Nephron (organoid): ENCODE measurements around the gene PROC.

Experiments used
- H3K27ac Mint-ChIP-seq, 3 experiments: 2 replicates each; pipeline ENCODE4 v1.8.0; 2020; ENCODE audit warnings: mixed read lengths in 3 of 3, mild to moderate bottlenecking in 2 of 3, moderate library complexity in 1 of 3
- H3K27me3 Mint-ChIP-seq: 2 replicates; pipeline ENCODE4 v1.8.0; 2021; ENCODE audit warnings: low read depth, mild to moderate bottlenecking, moderate library complexity, mixed read lengths
- H3K36me3 Mint-ChIP-seq: 2 replicates; pipeline ENCODE4 v1.8.0; 2020; ENCODE audit warnings: low read depth, mixed read lengths
- H3K4me1 Mint-ChIP-seq: 2 replicates; pipeline ENCODE4 v1.8.0; 2020; ENCODE audit warnings: mixed read lengths
- H3K4me3 Mint-ChIP-seq, 3 experiments: 2 replicates each; pipeline ENCODE4 v1.8.0; 2020; ENCODE audit warnings: mild to moderate bottlenecking in 3 of 3, mixed read lengths in 3 of 3, moderate library complexity in 2 of 3
- H3K9me3 Mint-ChIP-seq: 2 replicates; pipeline ENCODE4 v1.8.0; 2020; ENCODE audit warnings: mixed read lengths
- TF ChIP-seq, protein P1 (sequence below), 3 experiments: fragments of 200-600 bp; sonication (generic); IDR thresholded peaks; one replicate each; pipeline ENCODE4 v1.5.0; 2021; ENCODE audit warnings: antibody characterized with exemption in 3 of 3; ENCODE audit not compliant: unreplicated experiment in 3 of 3

The PROC gene

DNA sequence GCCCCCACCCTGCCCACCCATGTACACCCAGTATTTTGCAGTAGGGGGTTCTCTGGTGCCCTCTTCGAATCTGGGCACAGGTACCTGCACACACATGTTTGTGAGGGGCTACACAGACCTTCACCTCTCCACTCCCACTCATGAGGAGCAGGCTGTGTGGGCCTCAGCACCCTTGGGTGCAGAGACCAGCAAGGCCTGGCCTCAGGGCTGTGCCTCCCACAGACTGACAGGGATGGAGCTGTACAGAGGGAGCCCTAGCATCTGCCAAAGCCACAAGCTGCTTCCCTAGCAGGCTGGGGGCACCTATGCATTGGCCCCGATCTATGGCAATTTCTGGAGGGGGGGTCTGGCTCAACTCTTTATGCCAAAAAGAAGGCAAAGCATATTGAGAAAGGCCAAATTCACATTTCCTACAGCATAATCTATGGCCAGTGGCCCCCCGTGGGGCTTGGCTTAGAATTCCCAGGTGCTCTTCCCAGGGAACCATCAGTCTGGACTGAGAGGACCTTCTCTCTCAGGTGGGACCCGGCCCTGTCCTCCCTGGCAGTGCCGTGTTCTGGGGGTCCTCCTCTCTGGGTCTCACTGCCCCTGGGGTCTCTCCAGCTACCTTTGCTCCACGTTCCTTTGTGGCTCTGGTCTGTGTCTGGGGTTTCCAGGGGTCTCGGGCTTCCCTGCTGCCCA is 9.3 kb downstream of the PROC start:
- Mint-ChIP-seq H3K36me3 (no peaks in the 10 kb centered on the region), H3K4me1 (peaks cover 7% of the 10 kb centered on the region), H3K27ac (no peak overlapping the region), H3K27me3 (peaks cover 34% of the 10 kb centered on the region), H3K9me3 (no peaks in the 10 kb centered on the region), H3K4me3 (no peak overlapping the region)
- TF ChIP-seq, protein P1, sequence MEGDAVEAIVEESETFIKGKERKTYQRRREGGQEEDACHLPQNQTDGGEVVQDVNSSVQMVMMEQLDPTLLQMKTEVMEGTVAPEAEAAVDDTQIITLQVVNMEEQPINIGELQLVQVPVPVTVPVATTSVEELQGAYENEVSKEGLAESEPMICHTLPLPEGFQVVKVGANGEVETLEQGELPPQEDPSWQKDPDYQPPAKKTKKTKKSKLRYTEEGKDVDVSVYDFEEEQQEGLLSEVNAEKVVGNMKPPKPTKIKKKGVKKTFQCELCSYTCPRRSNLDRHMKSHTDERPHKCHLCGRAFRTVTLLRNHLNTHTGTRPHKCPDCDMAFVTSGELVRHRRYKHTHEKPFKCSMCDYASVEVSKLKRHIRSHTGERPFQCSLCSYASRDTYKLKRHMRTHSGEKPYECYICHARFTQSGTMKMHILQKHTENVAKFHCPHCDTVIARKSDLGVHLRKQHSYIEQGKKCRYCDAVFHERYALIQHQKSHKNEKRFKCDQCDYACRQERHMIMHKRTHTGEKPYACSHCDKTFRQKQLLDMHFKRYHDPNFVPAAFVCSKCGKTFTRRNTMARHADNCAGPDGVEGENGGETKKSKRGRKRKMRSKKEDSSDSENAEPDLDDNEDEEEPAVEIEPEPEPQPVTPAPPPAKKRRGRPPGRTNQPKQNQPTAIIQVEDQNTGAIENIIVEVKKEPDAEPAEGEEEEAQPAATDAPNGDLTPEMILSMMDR (IDR thresholded peaks at IDR 0.05; ENCODE audit: unreplicated experiment in 3 of 3): no peak

DNA sequence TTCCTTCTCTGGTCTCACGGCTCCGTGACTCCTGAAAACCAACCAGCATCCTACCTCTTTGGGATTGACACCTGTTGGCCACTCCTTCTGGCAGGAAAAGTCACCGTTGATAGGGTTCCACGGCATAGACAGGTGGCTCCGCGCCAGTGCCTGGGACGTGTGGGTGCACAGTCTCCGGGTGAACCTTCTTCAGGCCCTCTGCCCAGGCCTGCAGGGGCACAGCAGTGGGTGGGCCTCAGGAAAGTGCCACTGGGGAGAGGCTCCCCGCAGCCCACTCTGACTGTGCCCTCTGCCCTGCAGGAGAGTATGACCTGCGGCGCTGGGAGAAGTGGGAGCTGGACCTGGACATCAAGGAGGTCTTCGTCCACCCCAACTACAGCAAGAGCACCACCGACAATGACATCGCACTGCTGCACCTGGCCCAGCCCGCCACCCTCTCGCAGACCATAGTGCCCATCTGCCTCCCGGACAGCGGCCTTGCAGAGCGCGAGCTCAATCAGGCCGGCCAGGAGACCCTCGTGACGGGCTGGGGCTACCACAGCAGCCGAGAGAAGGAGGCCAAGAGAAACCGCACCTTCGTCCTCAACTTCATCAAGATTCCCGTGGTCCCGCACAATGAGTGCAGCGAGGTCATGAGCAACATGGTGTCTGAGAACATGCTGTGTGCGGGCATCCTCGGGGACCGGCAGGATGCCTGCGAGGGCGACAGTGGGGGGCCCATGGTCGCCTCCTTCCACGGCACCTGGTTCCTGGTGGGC is 10.0 kb downstream of the PROC start:
- TF ChIP-seq, protein P1 (IDR thresholded peaks at IDR 0.05; ENCODE audit: unreplicated experiment in 3 of 3): no peak
- Mint-ChIP-seq H3K27ac (no peak overlapping the region), H3K4me1 (peaks cover 7% of the 10 kb centered on the region), H3K27me3 (peaks cover 27% of the 10 kb centered on the region), H3K36me3 (no peaks in the 10 kb centered on the region), H3K9me3 (no peaks in the 10 kb centered on the region), H3K4me3 (no peak overlapping the region)

DNA sequence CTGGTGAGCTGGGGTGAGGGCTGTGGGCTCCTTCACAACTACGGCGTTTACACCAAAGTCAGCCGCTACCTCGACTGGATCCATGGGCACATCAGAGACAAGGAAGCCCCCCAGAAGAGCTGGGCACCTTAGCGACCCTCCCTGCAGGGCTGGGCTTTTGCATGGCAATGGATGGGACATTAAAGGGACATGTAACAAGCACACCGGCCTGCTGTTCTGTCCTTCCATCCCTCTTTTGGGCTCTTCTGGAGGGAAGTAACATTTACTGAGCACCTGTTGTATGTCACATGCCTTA is 10.5 kb downstream of the PROC start:
- no peak overlapping the region for H3K4me3 Mint-ChIP-seq
- no peak overlapping the region for H3K27ac Mint-ChIP-seq
- H3K36me3 Mint-ChIP-seq: no peaks in the 10 kb centered on the region
- peaks cover 22% of the 10 kb centered on the region for H3K27me3 Mint-ChIP-seq
- TF ChIP-seq, protein P1 (IDR thresholded peaks at IDR 0.05; ENCODE audit: unreplicated experiment in 3 of 3): no peak
- H3K4me1 Mint-ChIP-seq: peaks cover 4% of the 10 kb centered on the region
- H3K9me3 Mint-ChIP-seq: no peaks in the 10 kb centered on the region

DNA sequence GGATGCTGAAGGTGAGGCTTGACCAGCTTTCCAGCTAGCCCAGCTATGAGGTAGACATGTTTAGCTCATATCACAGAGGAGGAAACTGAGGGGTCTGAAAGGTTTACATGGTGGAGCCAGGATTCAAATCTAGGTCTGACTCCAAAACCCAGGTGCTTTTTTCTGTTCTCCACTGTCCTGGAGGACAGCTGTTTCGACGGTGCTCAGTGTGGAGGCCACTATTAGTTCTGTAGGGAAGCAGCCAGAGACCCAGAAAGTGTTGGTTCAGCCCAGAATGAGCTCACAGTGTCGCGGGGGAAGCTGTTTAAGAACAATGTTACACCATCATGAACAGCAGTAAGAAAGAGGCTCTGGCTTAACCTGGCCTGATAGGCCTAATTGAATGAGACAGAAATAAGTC is 11.1 kb downstream of the PROC start:
- Mint-ChIP-seq H3K27ac (no peak overlapping the region), H3K4me3 (no peak overlapping the region), H3K36me3 (no peaks in the 10 kb centered on the region), H3K27me3 (peaks cover 17% of the 10 kb centered on the region), H3K4me1 (no peaks in the 10 kb centered on the region), H3K9me3 (no peaks in the 10 kb centered on the region)
- TF ChIP-seq, protein P1 (IDR thresholded peaks at IDR 0.05; ENCODE audit: unreplicated experiment in 3 of 3): no peak

DNA sequence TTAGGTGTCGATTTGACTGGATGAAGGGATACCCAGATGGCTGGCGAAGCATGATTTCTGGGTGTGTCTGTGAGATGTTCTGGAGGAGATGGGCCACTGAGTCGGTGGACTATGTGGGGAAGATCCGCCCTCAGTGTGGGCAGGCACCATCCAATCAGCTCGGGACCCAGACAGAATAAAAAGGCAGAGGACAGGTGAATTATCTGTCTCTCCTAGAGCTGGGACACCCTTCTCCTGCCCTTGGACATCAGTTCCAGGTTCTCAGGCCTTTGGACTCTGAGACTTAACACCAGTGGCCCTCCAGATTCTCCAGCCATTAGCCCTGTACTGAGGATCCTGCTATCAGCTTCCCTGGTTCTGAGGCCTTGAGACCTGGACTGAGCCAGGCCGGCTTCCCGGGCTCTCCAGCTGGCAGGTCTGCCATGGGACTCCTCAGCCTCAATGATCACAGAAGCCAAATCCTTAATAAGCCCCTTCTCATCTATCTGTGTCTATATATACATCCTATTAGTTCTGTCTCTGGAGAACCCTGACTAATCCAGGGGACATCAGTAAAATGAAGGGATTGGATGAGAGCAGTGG is 11.7 kb downstream of the PROC start:
- no peaks in the 10 kb centered on the region for H3K4me1 Mint-ChIP-seq
- H3K4me3 Mint-ChIP-seq: no peak overlapping the region
- H3K9me3 Mint-ChIP-seq: no peaks in the 10 kb centered on the region
- no peaks in the 10 kb centered on the region for H3K36me3 Mint-ChIP-seq
- TF ChIP-seq, protein P1 (IDR thresholded peaks at IDR 0.05; ENCODE audit: unreplicated experiment in 3 of 3): no peak
- H3K27me3 Mint-ChIP-seq: peaks cover 14% of the 10 kb centered on the region
- H3K27ac Mint-ChIP-seq: no peak overlapping the region
